ENCODE data around the gene TRAF1.

TRAF1 gene

GRCh38 chr9:120868339-120868675 is 58.3 kb downstream of the TRAF1 start:
- no peak for DNase-seq (ENCODE audit: low read depth)

- no peak for DNase-seq (ENCODE audit: low read depth)
Observed at GRCh38 chr9:120867676-120868338, 58.8 kb downstream of the TRAF1 start.

GRCh38 chr9:120866651-120867050 is 59.9 kb downstream of the TRAF1 start:
- DNase-seq (ENCODE audit: low read depth): no peak

- DNase-seq (ENCODE audit: low read depth): no peak
Observed at GRCh38 chr9:120865809-120866208, 60.8 kb downstream of the TRAF1 start.

GRCh38 chr9:120865176-120865575 is 61.4 kb downstream of the TRAF1 start:
- DNase-seq (ENCODE audit: low read depth): no peak

GRCh38 chr9:120864719-120865118 is 61.9 kb downstream of the TRAF1 start:
- no peak for DNase-seq (ENCODE audit: low read depth)

- no peak for DNase-seq (ENCODE audit: low read depth)
Observed at GRCh38 chr9:120863833-120864232, 62.8 kb downstream of the TRAF1 start.

GRCh38 chr9:120862452-120862851 is 64.1 kb downstream of the TRAF1 start:
- DNase-seq (ENCODE audit: low read depth): no peak

- no peak for DNase-seq (ENCODE audit: low read depth)
Observed at GRCh38 chr9:120861935-120862334, 64.7 kb downstream of the TRAF1 start.

GRCh38 chr9:120860083-120860482 is 66.5 kb downstream of the TRAF1 start:
- no peak for DNase-seq (ENCODE audit: low read depth)

GRCh38 chr9:120859361-120859760 is 67.2 kb downstream of the TRAF1 start:
- DNase-seq (ENCODE audit: low read depth): no peak

- no peak for DNase-seq (ENCODE audit: low read depth)
Observed at GRCh38 chr9:120857902-120858301, 68.7 kb downstream of the TRAF1 start.

GRCh38 chr9:120857481-120857880 is 69.1 kb downstream of the TRAF1 start:
- no peak for DNase-seq (ENCODE audit: low read depth)

GRCh38 chr9:120856700-120857099 is 69.9 kb downstream of the TRAF1 start:
- no peak for DNase-seq (ENCODE audit: low read depth)

- DNase-seq (ENCODE audit: low read depth): no peak
Observed at GRCh38 chr9:120855827-120856670, 70.5 kb downstream of the TRAF1 start.

- DNase-seq (ENCODE audit: low read depth): no peak
Observed at GRCh38 chr9:120854596-120855327, 71.8 kb downstream of the TRAF1 start.

GRCh38 chr9:120853198-120853597 is 73.4 kb downstream of the TRAF1 start:
- no peak for DNase-seq (ENCODE audit: low read depth)
